GM21737 (cell line): ENCODE results near the gene EXOC3L4.
"Not testable (repeated sequence)": the region's sequence is repeated elsewhere in the genome, so short reads cannot be mapped to it uniquely, and the experiment has no call there.

Experiments
- ATAC-seq: cut with Tn5 transposase; IDR thresholded peaks from one replicate; pipeline ENCODE4 v1.9.1; 2021; ENCODE audit warnings: mild to moderate bottlenecking, moderate library complexity; ENCODE audit not compliant: unreplicated experiment

EXOC3L4 gene

DNA sequence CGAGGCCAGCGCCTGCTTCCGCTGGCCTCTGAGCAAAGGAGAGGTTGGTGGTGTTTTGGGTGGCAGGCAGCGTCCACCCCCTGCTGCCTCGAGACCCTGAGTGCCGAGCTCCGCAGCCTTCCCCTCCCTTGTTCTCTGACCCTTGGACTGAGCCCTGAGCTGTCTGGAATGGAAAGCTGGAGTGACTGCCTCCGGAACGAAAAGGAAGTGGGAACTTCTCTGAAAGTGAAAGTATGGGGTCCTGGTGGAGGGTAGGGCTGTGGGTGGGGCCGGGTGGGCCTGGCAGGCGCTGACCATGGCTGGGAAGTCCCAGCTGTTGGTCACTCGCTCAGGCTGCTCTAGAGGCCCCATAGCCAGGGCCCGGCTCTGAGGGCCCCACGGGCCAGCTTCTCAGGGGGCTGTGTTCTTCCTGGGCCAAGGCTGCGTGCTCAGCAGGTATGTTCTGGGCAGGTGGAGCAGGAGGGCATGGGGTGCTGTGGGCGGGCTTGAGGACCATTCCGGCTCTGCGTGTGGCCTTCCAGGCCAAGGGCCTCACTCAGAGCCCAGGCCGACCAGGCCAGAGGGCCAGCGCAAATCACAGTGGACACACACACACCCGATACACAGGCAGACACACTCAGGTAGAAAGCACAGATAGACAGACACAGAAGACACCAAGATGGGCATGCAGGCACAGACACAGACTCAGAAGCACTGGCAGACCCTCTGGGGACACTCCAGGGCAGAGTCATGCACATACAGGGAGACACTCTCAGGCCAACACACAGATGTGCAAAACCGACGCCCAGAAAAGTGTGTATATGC is at the start of gene EXOC3L4:
TSS of gene EXOC3L4 (plus strand) at position 320 of the 804 bp plus-strand sequence. CDS start 5,495 bp downstream, outside the sequence.
- no peak for ATAC-seq

DNA sequence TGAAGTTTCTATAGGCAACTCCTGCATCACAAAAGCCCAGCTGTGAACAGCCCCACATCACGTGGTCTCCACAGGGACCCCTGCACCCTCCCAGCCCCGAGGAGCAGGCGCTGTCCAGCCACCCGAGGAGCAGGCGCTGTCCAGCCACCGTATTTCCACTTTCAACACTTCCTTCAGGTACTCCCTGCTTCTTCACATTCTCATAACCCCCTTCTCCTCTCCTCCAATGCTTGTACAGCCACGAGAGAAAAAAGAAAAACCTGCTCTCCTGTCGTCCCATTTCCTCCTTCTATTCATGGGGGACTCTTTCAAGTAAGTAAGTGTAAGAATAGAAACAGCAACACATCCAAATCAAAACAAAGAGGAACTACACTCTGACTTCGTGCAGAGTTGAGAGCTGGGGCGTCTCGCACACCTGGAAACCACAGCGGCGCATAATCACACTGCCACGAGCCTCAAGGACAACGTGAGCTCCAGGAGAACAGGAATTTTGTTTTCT is 49.1 kb upstream of the EXOC3L4 start:
- no peak for ATAC-seq

DNA sequence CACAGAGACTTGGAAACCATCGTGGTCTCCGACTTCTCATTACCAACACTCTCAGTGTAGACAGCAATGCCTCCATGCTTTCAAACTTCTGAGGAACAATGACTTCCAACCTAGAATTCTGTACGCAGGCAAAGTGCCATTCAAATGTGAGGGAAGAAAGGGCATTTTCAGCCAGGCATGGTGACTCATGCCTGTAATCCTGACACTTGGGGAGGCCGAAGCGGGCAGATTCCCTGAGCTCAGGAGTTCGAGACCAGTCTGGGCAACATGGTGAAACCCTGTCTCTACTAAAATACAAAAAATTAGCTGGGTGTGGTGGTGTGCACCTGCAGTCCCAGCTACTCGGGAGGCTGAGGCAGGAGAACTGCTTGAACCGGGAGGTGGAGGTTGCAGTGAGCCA is 47.1 kb upstream of the EXOC3L4 start:
- not testable (repeated sequence) for ATAC-seq

DNA sequence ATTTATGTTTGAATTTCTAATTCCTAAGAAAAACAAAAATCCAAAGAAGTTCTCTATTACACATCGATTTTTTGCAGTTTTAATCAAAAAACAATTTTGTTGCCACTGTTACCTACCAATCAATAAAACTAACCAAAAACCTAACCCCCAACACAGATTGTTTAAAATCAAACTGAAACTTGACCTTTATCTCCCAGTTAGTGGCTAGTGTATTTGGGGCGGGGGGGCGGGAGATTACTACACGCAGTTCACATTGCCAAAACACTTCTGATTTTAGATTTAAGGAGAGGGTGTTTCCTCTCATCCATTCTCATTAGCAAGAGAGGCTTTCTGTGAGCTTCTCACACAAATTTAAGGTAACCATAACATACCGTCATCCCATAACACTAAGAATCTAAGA is 43.6 kb upstream of the EXOC3L4 start:
- no peak for ATAC-seq

DNA sequence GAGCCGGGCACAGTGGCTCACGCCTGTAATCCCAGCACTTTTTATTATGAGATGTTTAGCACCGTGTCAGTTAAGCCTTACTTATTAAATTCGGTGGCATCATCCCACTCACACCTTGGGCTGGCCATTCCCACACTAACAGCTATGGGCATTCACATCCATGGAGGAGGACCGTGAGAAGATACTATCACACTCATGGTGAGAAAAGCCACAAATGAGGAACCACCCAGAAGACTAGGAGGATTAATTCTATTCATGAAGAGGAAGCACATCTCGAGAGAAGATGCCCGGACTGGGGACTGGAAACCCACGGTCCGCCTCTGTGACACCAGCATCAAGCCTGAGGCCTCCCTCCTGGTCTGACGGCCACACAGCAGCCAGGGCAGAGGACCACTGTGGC is 42.1 kb upstream of the EXOC3L4 start:
- no peak for ATAC-seq

DNA sequence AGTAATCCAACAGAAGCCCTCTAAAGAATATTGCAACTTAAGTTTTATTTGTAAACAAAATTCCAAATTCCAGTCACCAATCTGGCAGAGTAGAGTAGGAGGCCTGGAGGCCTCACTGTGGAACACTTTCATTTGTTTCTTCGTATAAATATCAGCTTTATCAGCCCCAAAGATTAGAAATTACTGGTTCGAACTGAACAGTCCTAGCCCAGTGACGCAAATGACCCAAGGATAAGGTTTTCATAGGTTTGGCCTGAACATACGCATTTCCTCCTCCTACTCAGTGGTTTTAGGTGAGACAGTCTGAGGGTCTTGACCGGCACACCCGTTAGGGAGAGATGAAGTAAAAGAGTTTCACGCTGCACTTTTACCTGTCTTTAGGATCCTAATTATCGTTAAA is 38.8 kb upstream of the EXOC3L4 start:
- ATAC-seq: no peak

DNA sequence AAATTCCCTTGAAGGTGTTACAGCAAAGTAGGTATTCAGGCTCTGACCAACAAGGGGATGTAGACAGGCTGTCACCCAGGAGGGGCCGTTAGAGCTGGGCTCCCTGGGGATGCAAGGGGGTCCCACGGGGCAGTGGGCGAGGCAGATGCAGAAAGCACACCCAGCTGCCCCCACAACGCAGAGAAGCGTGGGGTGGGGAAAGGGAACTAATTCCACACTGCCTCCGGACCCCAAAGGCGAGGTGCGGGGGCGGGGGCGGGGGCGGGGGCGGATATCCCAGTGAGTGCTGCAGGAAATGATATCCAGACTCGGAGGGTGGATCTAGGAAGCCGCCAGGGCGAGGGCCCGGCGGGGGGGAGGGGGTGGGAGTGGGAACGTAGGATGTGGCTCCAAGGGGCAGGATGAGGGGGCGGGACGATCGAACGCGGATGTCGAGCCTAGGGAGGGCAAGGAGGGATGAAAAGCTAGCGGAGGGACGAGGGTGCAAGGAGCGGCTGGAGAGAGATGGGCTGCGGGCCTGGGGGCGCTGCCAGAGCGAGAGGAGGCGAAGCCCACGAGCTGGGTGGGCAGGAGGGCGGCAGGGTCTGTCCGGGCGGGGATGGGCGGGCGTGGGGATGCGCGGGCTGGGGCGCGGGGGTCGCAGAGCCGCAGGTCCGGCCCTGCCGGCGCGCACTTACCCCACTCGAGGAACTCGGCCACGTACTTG is 38.0 kb upstream of the EXOC3L4 start:
- peak; percentile 8 for ATAC-seq

DNA sequence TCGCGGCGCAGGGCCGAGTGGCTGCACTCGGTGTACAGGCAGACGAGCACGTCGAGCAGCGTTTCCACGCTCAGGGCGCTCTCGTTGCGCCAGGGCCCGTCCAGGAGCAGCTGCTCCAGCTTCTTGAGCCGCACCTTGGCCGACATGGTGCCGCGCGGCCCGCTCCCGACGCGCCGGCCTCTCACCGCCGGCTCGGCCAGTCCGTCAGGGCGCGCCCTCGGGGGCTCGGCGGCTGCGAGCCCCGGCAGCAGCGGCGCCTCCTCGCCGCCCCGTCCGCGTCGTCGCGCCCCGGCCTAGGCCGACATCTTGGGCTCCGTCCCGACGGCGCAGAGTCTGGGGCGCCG is 37.5 kb upstream of the EXOC3L4 start:
- ATAC-seq: no peak

DNA sequence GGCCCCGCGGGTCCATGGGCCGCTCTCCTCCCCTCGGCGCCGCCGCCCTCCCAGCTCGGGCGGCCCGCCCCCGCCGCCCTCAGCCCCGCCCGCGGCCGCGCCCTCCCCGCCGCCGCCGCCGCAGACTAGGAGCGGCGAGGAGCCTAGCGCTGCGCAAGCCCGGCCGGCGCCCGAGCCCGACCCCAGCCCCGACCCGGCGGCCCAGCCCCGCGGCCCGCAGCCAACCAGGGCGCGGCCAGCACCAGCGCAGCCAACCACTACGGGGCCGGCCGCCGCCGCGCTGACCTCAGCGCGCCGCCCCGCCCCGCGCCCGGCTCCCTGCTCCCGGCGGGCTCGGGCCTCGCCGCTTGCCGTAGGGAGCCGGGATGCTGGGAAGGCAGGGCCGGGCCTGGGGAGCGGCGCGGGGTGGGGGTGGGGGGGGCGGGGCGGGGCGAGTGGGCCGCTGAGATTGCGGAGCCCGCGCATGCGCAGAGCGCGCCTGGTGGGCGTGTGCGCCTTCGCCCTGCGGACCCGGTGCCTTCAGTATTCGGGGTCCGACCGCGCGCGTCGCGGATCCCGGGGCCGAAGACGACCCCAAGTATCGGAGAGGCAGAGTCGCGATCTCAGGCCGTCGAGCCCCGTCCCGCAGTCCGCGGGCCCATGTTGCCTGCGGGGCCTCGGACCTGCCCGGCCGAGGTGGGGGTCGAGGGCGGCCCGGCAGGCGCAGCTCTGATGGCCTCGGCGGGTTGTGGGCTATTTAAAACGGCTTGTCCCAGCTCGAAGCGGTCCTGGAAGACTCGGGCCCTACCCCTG is 37.0 kb upstream of the EXOC3L4 start, which contains the start of gene CDC42BPB:
TSS of gene CDC42BPB (minus strand) at position 178 of the 792 bp plus-strand sequence. CDS start 376 bp downstream, outside the sequence.
- peak; percentile 76 for ATAC-seq

DNA sequence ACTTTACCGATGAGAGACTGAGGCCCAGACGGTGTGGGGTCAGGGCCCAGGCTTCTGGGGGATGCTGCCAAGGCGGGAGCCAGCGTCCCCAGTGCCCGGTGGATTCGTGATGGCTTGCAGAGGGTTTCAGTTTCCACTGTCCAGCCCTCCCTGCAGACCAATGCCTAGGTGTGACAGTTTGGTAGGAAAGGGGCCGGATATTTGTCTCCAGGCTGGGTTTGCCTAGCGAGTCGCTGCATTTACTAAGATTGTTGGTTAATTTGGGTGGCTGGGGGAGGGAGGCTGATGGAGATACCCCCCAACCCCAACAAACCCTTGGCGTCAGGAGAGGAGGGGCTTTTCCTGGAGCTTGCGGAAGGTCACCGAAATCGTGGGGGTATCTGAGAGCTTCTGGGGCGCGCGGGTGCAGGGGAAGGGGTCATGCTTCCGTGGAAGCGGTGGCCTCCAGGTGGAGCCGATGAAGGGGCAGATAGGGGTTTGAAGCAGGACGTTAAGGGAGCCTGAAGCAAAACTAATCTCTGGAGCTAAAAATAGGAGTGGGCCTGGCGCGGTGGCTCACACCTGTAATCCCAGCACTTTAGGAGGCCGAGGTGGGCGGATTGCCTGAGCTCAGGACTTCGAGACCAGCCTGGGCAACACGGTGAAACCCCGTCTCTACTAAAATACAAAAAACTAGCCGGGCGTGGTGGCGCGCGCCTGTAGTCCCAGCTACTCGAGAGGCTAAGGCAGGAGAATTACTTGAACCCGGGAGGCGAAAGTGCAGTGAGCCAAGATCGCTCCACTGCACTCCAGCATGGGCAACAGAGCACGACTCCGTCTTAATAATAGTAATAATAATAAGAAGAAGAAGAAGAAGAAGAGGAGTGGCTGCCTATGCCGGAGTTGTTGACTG is 36.1 kb upstream of the EXOC3L4 start:
- ATAC-seq: no peak

DNA sequence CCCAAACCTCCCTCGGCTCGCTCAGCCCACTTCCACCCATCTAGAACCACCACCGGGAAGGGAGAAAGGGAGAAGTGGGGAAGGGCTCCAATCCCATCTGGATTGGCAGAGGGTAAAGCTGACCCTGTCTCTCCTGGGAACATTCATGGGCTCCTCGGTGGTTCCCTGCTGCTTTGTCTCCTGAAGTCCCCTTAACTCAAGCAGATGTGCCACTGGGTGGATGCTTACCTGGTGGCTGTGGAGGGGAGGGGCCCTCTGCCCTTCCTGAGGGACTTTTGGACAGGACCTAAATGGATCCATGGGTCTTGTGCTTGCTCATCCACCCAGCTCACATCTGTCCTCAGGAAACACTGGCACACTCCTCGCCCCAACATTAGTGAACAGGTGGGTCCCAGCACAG is 35.0 kb upstream of the EXOC3L4 start:
- no peak for ATAC-seq

DNA sequence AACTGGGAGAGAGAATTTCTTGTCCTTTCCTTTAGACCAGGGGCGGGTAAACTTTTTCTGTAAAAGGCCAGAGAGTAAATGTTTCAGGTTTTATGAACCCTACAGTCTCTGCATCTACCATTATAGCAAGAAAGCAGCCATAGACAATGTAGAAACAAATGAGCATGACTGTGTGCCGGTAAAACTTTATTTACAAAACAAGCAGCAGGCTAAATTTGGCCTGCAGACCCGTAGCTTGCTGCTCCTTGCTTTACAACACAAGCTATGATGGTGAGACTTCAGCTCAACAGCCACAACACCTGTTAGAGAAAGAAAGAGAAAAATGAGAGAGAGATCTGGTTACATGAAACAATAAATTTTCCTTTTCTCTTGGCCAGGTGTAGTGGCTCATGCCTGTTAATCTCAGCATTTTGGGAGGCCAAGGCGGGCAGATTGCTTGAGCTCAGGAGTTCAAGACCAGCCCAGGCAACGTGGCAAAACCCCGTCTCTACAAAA is 33.0 kb upstream of the EXOC3L4 start:
- ATAC-seq: no peak

DNA sequence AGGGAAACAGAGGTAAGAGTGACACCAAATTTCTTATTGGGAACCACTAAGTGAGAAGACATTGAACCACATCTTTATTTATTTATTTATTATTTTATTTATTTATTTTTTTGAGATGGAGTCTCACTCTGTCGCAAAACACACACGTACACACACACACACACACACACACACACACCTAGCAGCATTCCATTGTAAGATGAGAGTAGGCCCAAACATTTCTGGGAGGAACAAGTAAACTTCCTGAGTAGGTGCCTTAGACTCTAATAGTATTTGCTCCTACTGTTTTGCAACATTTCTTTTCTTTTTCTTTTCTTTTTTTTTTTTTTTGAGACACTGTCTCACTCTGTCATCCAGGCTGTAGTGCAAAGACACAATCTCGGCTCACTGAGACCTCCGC is 30.1 kb upstream of the EXOC3L4 start:
- ATAC-seq: no peak

DNA sequence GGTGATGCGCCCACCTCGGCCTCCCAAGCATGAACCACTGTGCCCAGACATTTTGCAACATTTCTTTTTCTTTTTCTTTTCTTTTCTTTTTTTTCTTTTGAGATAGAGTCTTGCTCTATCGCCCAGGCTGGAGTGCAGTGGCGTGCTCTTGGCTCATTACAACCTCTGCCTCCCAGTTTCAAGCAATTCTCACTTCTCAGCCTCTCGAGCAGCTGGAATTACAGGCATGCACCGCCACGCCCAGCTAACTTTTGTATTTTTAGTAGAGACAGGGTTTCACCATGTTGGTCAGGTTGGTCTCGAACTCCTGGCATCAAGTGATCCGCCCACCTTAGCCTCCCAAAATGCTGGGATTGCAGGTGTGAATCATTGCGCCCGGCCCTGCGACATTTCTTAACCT is 29.5 kb upstream of the EXOC3L4 start:
- ATAC-seq: no peak

DNA sequence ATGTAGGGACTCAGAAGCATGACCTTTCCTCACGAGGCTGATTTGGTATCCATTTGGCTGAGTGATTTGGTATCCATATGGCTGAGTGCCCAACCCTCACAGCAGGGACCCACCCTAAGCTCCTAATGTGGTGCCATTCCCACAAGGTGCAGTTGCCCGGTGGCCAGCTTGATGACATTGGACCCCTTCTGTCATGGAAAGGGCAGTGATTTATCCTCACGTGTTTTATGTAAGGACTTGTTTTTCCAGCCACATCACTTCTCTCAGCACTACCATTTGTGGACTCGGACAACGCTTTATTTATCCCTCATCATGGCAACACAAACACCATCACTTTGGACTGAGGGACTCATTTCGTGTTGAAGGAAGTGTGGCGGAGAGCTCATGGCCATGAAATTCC is 28.7 kb upstream of the EXOC3L4 start:
- no peak for ATAC-seq

DNA sequence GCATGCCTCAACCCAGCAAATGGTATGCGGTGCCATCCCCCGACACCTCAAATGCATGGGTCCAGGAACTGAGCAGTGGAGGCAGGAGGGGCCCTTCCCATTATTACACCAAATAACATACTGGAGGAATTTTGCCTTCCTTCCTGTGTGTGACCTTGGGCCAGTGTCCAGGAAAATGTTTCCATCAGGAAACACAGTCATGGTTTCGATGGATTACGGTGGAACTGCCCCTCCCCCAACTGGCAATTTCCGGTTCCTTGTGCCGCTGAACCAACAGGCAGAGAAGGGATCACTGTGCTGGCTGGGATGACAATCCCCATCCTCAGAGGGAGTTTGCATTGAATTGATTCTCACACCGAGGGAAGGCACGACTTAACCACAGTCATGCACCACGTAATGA is 28.1 kb upstream of the EXOC3L4 start:
- ATAC-seq: no peak

DNA sequence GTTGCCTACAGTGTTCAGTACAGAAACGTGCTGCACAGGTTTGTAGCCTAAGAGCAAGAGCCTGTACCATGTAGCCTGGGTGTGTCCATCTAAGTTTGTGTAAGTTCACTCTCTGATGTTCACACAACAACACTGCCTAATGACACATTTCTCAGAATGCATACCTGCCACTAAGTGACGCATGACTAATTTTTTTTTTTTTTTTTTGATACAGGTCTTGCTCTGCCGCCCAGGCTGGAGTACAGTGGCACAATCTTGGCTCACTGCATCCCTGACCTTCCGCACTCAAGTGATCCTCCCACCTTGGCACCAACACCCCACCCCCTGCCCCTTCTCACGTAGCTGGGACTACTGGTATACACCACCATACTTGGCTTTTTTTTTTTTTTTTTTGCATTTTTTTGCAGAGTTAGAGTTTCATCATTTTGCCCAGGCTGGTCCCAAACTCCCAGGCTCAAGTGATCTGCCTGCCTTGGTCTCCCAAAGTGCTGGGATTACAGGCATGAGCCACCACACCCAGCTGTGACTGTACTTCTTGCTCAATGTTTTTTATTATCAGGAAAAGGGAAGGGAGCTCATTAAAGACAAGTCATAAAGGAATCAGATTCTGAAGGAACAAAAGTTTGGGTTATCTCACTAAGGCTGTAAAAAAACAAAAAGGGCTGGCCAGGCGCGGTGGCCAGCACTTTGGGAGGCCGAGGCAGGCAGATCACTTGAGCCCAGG is 27.1 kb upstream of the EXOC3L4 start:
- ATAC-seq: no peak

DNA sequence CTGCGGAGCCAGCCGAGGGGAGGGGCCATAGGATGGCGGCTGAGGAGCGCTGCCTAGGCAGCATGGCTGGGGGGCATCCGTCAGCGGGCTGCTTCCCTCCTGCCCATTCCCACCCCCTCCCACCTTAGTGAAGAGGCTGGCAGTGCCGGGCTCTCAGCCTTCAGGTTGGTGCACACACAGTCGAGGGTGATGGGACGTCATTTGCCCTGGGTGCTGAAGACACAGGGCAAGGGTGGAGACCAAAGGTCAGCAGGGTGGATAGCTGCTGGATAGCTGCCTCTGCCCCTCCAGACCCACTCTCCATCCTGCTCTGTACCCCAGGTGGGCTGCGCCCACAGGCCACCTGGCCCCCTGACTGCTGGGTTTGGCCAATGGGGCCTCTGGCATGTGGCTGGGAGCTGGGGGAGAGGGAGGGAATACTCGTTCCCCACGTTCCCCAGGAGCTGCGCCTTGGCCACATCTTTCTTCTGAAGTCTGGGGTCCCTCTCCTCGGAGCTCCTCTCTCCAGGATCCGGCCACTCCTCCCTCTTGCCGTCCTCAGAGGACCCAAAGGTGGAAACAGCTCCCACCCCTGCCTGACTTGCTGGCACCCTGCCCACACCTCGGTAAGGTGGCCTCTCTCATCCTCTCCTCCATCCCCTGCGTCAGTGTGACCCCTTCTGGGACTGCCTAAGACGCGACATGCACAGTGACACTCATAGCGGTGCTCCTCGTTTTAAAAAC is 26.0 kb upstream of the EXOC3L4 start:
- ATAC-seq: no peak
